Suprapubic skin (tissue), 4 donors: Measurements from ENCODE around the gene KCNIP4. TPM values are rescaled to one million over a fixed set of nuclear protein-coding genes. Genes with fewer than 3 reads are reported as not detected.
"Not testable (repeated sequence)": the region's sequence is repeated elsewhere in the genome, so short reads cannot be mapped to it uniquely, and the experiment has no call there.

Experiments used
- DNase-seq, 2 donors: peaks; one replicate each; pipeline ENCODE4 v3.0.0-alpha.2; 2019; ENCODE audit warnings: low spot score in 2 of 2
- H3K27ac ChIP-seq: fragments of 200-600 bp; sonication (generic); one replicate; pipeline ENCODE4 v1.5.1; 2019
- H3K27me3 ChIP-seq: fragments of 200-600 bp; sonication (generic); one replicate; pipeline ENCODE4 v1.5.1; 2019
- H3K36me3 ChIP-seq: fragments of 200-600 bp; sonication (generic); one replicate; pipeline ENCODE4 v1.5.1; 2019
- H3K4me1 ChIP-seq: fragments of 200-600 bp; sonication (generic); one replicate; pipeline ENCODE4 v1.5.1; 2019
- H3K4me3 ChIP-seq: fragments of 200-600 bp; sonication (generic); one replicate; pipeline ENCODE4 v1.5.1; 2019; ENCODE audit warnings: mild to moderate bottlenecking
- H3K9me3 ChIP-seq: fragments of 200-600 bp; sonication (generic); one replicate; pipeline ENCODE4 v1.5.1; 2019
- CTCF ChIP-seq, 2 donors: fragments of 200-600 bp in 1 of 2; fragments of 450-650 bp in 1 of 2; sonication (generic) in 1 of 2; IDR thresholded peaks; one replicate each; pipeline ENCODE4 v1.5.1; 2016 to 2019; ENCODE audit warnings: antibody characterized with exemption in 2 of 2, mild to moderate bottlenecking in 1 of 2, moderate library complexity in 1 of 2
- EP300 ChIP-seq: sonication (generic); formaldehyde crosslinking; IDR thresholded peaks from one replicate; pipeline ENCODE4 v1.6.1; 2017; ENCODE audit warnings: antibody characterized with exemption
- POLR2A ChIP-seq, 2 donors: fragments of 450-650 bp; IDR thresholded peaks; one replicate each; pipeline ENCODE4 v1.6.1; 2017; ENCODE audit warnings: antibody characterized with exemption in 2 of 2, mild to moderate bottlenecking in 2 of 2, moderate library complexity in 2 of 2
- POLR2AphosphoS5 ChIP-seq, 3 donors: sonication (generic); formaldehyde crosslinking; IDR thresholded peaks; one replicate each; pipeline ENCODE4 v1.6.1; 2017; ENCODE audit warnings: antibody characterized with exemption in 3 of 3
- WGBS: methylation state at CpG from one replicate; pipeline ENCODE4 v1.1.5; 2018; 5-methylcytosine and 5-hydroxymethylcytosine counted together
- total RNA-seq, 4 donors: library from RNA; depleted of rRNA; stranded (reverse); fragments of >200 nt; gene quantifications; one replicate each; pipeline ENCODE4 v1.1.0, GENCODE V29; 2016

KCNIP4 gene
- total RNA-seq, 4 donors from 2014 or later = not detected

DNA sequence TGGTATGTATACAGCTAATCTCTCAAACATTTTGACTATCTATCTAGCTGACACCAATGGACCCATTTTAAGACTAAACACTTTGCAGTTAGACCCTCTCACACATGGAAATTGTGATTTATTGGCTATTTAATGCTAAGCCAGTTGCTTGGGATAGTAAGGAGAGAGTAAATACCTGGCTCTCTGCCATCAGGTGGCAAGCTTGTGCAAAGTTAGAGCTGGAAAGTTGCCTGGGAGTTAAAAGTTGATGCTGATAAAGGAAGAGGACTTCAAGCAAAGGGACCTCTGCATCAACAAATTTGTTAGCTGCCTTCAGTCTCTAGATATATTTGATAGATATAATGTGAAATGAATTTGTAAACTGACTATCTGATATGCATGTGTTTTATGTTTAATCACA is 1187.2 kb downstream of the KCNIP4 start:
- Histone ChIP-seq H3K36me3 (no peaks in the 10 kb centered on the region), H3K4me3 (no peak overlapping the region), H3K27me3 (no peaks in the 10 kb centered on the region), H3K4me1 (no peaks in the 10 kb centered on the region), H3K27ac (no peak overlapping the region), H3K9me3 (no peaks in the 10 kb centered on the region)
- TF ChIP-seq CTCF (IDR thresholded peaks at IDR 0.05) = no peak
- TF ChIP-seq EP300 = no peak
- TF ChIP-seq POLR2A (IDR thresholded peaks at IDR 0.05) = no peak
- no peak for TF ChIP-seq POLR2AphosphoS5 (IDR thresholded peaks at IDR 0.05)
- DNase-seq = no peak

- WGBS = 87% methylated on average over 2 of the region's 2 CpGs
- no peaks in the 10 kb centered on the region for H3K9me3 ChIP-seq
- H3K4me3 ChIP-seq = no peak overlapping the region
- H3K27me3 ChIP-seq = no peaks in the 10 kb centered on the region
- H3K36me3 ChIP-seq = no peaks in the 10 kb centered on the region
- no peak overlapping the region for H3K27ac ChIP-seq
- no peak for DNase-seq
- no peak for TF ChIP-seq POLR2A (IDR thresholded peaks at IDR 0.05)
- no peak for TF ChIP-seq EP300
- TF ChIP-seq CTCF (IDR thresholded peaks at IDR 0.05) = no peak
- TF ChIP-seq POLR2AphosphoS5 (IDR thresholded peaks at IDR 0.05) = no peak
- H3K4me1 ChIP-seq = no peaks in the 10 kb centered on the region
Measured at GRCh38 chr4:20760053-20760452, 1188.5 kb downstream of the KCNIP4 start.

- Histone ChIP-seq H3K36me3 (no peaks in the 10 kb centered on the region), H3K27ac (no peak overlapping the region), H3K4me3 (no peak overlapping the region), H3K4me1 (no peaks in the 10 kb centered on the region), H3K27me3 (no peaks in the 10 kb centered on the region), H3K9me3 (no peaks in the 10 kb centered on the region)
- TF ChIP-seq EP300 = no peak
- WGBS = 64% methylated on average over 1 of the region's 1 CpG
- DNase-seq = no peak
Measured at GRCh38 chr4:20754036-20754435, 1194.5 kb downstream of the KCNIP4 start.

DNA sequence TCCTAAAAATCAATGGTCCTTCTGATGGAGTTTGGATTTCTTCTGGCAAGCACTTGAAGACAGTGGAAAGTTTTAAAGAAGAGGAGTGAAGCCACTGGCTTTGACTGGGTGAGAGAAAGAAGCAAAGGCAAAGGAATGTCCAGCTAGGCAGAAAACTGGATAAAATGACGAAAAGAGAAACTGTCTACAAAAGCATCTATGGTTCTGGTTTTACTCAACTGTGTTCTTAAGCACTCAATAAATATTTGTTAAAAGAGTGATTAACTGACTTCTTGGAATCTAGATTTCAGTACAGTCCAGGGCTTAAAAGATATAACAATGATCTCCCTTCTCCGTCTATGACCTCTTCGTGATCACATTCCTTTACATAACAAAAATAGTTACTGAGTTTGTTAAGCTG is 1195.9 kb downstream of the KCNIP4 start:
- TF ChIP-seq POLR2A (IDR thresholded peaks at IDR 0.05) (no peak), EP300 (no peak), CTCF (IDR thresholded peaks at IDR 0.05) (no peak), POLR2AphosphoS5 (IDR thresholded peaks at IDR 0.05) (no peak)
- Histone ChIP-seq H3K36me3 (no peaks in the 10 kb centered on the region), H3K27me3 (no peaks in the 10 kb centered on the region), H3K4me3 (no peak overlapping the region), H3K4me1 (no peaks in the 10 kb centered on the region), H3K9me3 (no peaks in the 10 kb centered on the region), H3K27ac (no peak overlapping the region)
- 96% methylated on average over 3 of the region's 3 CpGs for WGBS
- no peak for DNase-seq

DNA sequence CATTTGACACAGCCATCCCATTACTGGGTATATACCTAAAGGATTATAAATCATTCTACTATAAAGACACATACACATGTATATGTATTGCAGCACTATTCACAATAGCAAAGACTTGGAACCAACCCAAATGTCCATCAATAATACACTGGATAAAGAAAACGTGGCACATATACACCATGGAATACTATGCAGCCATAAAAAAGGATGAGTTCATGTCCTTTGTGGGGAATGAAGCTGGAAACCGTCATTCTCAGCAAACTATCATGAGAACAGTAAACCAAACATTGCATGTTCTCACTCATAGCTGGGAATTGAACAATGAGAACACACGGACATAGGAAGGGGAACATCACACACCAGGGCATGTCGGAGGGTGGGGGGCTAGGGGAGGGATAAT is 1202.6 kb downstream of the KCNIP4 start:
- H3K27me3 ChIP-seq, DNase-seq, H3K4me3 ChIP-seq, H3K4me1 ChIP-seq, H3K27ac ChIP-seq, H3K36me3 ChIP-seq: not testable (repeated sequence)
- H3K9me3 ChIP-seq = peaks cover 19% of the 10 kb centered on the region
- 92% methylated on average over 4 of the region's 4 CpGs for WGBS

DNA sequence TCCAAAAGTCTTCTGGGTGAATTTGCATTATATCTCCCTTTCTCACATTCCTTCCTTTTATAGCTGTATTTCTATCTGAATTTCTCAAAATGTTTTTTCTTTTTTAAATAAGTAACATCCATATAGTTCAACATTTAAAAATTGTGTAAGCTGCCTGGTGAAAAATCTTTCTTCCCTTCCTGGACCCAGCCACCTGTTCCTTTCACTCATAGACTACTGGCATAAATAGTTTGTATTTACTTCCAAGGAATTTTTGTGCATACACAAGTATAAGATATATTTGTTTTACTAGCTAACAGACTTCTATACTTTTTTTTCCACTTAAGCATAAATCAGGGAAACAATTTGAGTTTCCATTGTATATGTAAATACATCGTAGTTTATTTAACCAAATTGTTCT is 1212.6 kb downstream of the KCNIP4 start:
- H3K36me3 ChIP-seq = peaks cover 65% of the 10 kb centered on the region
- no peaks in the 10 kb centered on the region for H3K4me1 ChIP-seq
- no peak overlapping the region for H3K4me3 ChIP-seq
- no peak for DNase-seq
- TF ChIP-seq EP300 (no peak), POLR2A (IDR thresholded peaks at IDR 0.05) (no peak), CTCF (IDR thresholded peaks at IDR 0.05) (no peak), POLR2AphosphoS5 (IDR thresholded peaks at IDR 0.05) (no peak)
- no peaks in the 10 kb centered on the region for H3K27me3 ChIP-seq
- peaks cover 9% of the 10 kb centered on the region for H3K9me3 ChIP-seq
- no peak overlapping the region for H3K27ac ChIP-seq
- 98% methylated on average over 1 of the region's 1 CpG for WGBS
